ENCODE data around the gene CPB2. TPM values are rescaled to one million over a fixed set of nuclear protein-coding genes. Genes with fewer than 3 reads are reported as not detected.

CPB2 gene
- total RNA-seq, 1 donor from 2014 or later, result not detected

GRCh38 chr13:46038296-46038695 is 66.5 kb downstream of the CPB2 start:
- Histone ChIP-seq H3K9ac (ENCODE audit: low read depth in 1 of 3, low read length in 3 of 3) (no peak overlapping the region), H3K4me1 (ENCODE audit: control insufficient read depth in 3 of 3, insufficient read depth in 3 of 3, low read length in 3 of 3) (no peaks in the 10 kb centered on the region), H3K9me3 (ENCODE audit: control insufficient read depth in 3 of 3, low read length in 3 of 3) (no peaks in the 10 kb centered on the region), H3K4me3 (ENCODE audit: low read length in 3 of 3) (no peak overlapping the region), H3K27me3 (ENCODE audit: control insufficient read depth in 3 of 3, insufficient read depth in 3 of 3, low read length in 3 of 3) (no peaks in the 10 kb centered on the region), H3K27ac (ENCODE audit: low read depth, low read length) (no peak overlapping the region), H3K36me3 (ENCODE audit: control insufficient read depth in 3 of 3, insufficient read depth in 3 of 3, low read length in 3 of 3) (peaks cover 0 to 22% (median 14%) of the 10 kb centered on the region in 3 donors)

DNA sequence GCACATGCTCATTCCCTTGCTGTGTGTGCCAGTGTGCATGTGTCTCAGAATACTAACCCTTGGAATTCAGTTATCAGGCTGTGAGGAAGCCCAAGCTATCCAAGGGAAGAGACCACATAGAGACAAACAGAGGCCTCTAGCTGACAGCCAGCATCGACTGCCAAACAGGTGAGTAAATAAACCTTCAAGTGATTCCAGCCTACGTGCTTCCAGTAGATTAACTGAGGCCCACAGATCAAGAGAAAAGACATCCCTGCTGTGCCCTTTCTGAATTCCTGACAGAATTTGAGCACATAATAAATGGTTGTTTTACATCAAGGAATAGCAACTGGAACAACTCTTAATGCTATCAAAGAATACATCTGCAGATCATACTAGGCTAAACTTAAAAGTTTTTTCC is 69.8 kb downstream of the CPB2 start:
- Histone ChIP-seq H3K4me3 (ENCODE audit: low read length in 3 of 3) (no peak overlapping the region), H3K27ac (ENCODE audit: low read depth, low read length) (no peak overlapping the region), H3K36me3 (ENCODE audit: control insufficient read depth in 3 of 3, insufficient read depth in 3 of 3, low read length in 3 of 3) (peaks cover 0 to 18% (median 5%) of the 10 kb centered on the region in 3 donors), H3K27me3 (ENCODE audit: control insufficient read depth in 3 of 3, insufficient read depth in 3 of 3, low read length in 3 of 3) (no peaks in the 10 kb centered on the region), H3K9ac (ENCODE audit: low read depth in 1 of 3, low read length in 3 of 3) (no peak overlapping the region), H3K9me3 (ENCODE audit: control insufficient read depth in 3 of 3, low read length in 3 of 3) (peaks cover 0 to 3% (median 0%) of the 10 kb centered on the region in 3 donors), H3K4me1 (ENCODE audit: control insufficient read depth in 3 of 3, insufficient read depth in 3 of 3, low read length in 3 of 3) (no peaks in the 10 kb centered on the region)

GRCh38 chr13:46032341-46032740 is 72.5 kb downstream of the CPB2 start:
- Histone ChIP-seq H3K9ac (ENCODE audit: low read depth in 1 of 3, low read length in 3 of 3) (no peak overlapping the region), H3K4me1 (ENCODE audit: control insufficient read depth in 3 of 3, insufficient read depth in 3 of 3, low read length in 3 of 3) (no peaks in the 10 kb centered on the region), H3K27me3 (ENCODE audit: control insufficient read depth in 3 of 3, insufficient read depth in 3 of 3, low read length in 3 of 3) (no peaks in the 10 kb centered on the region), H3K4me3 (ENCODE audit: low read length in 3 of 3) (no peak overlapping the region), H3K9me3 (ENCODE audit: control insufficient read depth in 3 of 3, low read length in 3 of 3) (peaks cover 0 to 3% (median 0%) of the 10 kb centered on the region in 3 donors), H3K36me3 (ENCODE audit: control insufficient read depth in 3 of 3, insufficient read depth in 3 of 3, low read length in 3 of 3) (peaks cover 0 to 11% (median 0%) of the 10 kb centered on the region in 3 donors), H3K27ac (ENCODE audit: low read depth, low read length) (no peak overlapping the region)

- H3K9me3 ChIP-seq (ENCODE audit: control insufficient read depth in 3 of 3, low read length in 3 of 3), result peaks cover 0 to 3% (median 0%) of the 10 kb centered on the region in 3 donors
- H3K4me1 ChIP-seq (ENCODE audit: control insufficient read depth in 3 of 3, insufficient read depth in 3 of 3, low read length in 3 of 3), result no peaks in the 10 kb centered on the region
- H3K36me3 ChIP-seq (ENCODE audit: control insufficient read depth in 3 of 3, insufficient read depth in 3 of 3, low read length in 3 of 3), result peaks cover 0 to 11% (median 0%) of the 10 kb centered on the region in 3 donors
Measured at GRCh38 chr13:46031581-46032263, 73.1 kb downstream of the CPB2 start.

DNA sequence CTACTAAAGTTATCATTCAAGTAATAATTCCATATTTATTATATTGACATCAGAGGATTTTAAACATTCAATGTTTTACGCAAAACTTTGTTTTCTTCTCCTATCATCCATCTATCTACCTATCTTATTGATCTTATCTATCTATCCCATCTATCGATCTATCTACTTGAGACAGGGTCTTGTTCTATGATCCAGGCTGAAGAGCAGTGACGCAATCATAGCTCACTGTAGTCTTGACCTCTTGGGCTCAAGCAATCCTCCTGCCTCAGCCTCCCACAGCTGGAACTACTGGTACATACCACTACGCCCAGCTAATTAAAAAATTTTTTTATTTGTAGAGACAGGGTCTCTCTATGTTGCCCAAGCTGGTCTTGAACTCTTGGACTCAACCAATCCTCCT is 79.7 kb downstream of the CPB2 start:
- Histone ChIP-seq H3K4me1 (ENCODE audit: control insufficient read depth in 3 of 3, insufficient read depth in 3 of 3, low read length in 3 of 3) (peaks cover 0 to 2% (median 0%) of the 10 kb centered on the region in 3 donors), H3K27me3 (ENCODE audit: control insufficient read depth in 3 of 3, insufficient read depth in 3 of 3, low read length in 3 of 3) (no peaks in the 10 kb centered on the region), H3K27ac (ENCODE audit: low read depth, low read length) (no peak overlapping the region), H3K9me3 (ENCODE audit: control insufficient read depth in 3 of 3, low read length in 3 of 3) (no peaks in the 10 kb centered on the region), H3K4me3 (ENCODE audit: low read length in 3 of 3) (no peak overlapping the region), H3K36me3 (ENCODE audit: control insufficient read depth in 3 of 3, insufficient read depth in 3 of 3, low read length in 3 of 3) (peaks cover 0 to 4% (median 0%) of the 10 kb centered on the region in 3 donors), H3K9ac (ENCODE audit: low read depth in 1 of 3, low read length in 3 of 3) (no peak overlapping the region)

More at GRCh38 chr13:46031581-46032263, 73.1 kb downstream of the CPB2 start:
- no peak overlapping the region for H3K9ac ChIP-seq (ENCODE audit: low read depth in 1 of 3, low read length in 3 of 3)
- H3K27me3 ChIP-seq (ENCODE audit: control insufficient read depth in 3 of 3, insufficient read depth in 3 of 3, low read length in 3 of 3), result no peaks in the 10 kb centered on the region
- H3K27ac ChIP-seq (ENCODE audit: low read depth, low read length), result no peak overlapping the region
- H3K4me3 ChIP-seq (ENCODE audit: low read length in 3 of 3), result no peak overlapping the region

GRCh38 chr13:46022481-46022880 is 82.4 kb downstream of the CPB2 start:
- no peak overlapping the region for H3K9ac ChIP-seq (ENCODE audit: low read depth in 1 of 3, low read length in 3 of 3)
- no peaks in the 10 kb centered on the region for H3K9me3 ChIP-seq (ENCODE audit: control insufficient read depth in 3 of 3, low read length in 3 of 3)
- peaks cover 0 to 13% (median 8%) of the 10 kb centered on the region in 3 donors for H3K36me3 ChIP-seq (ENCODE audit: control insufficient read depth in 3 of 3, insufficient read depth in 3 of 3, low read length in 3 of 3)
- H3K27me3 ChIP-seq (ENCODE audit: control insufficient read depth in 3 of 3, insufficient read depth in 3 of 3, low read length in 3 of 3), result no peaks in the 10 kb centered on the region
- no peak overlapping the region for H3K27ac ChIP-seq (ENCODE audit: low read depth, low read length)
- H3K4me1 ChIP-seq (ENCODE audit: control insufficient read depth in 3 of 3, insufficient read depth in 3 of 3, low read length in 3 of 3), result peaks cover 0 to 2% (median 0%) of the 10 kb centered on the region in 3 donors
- no peak overlapping the region for H3K4me3 ChIP-seq (ENCODE audit: low read length in 3 of 3)

DNA sequence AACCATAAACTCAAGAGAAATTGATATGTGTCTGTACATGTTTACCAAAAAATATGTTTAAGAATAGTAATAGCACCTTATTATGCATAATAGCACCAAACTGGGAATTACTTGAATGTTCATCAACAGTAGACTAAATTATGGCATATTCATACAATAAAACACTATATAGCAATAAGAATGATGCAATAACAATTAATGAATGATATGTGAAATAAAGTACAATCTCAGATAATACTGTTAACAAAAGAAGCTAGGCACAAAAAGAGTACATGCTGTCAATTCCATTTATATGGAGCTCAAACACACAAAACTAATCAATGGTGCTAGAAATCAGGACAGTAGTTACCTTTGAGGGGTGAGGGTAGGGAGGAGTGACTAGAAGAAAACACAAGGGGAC is 88.6 kb downstream of the CPB2 start:
- Histone ChIP-seq H3K9ac (ENCODE audit: low read depth in 1 of 3, low read length in 3 of 3) (no peak overlapping the region), H3K4me1 (ENCODE audit: control insufficient read depth in 3 of 3, insufficient read depth in 3 of 3, low read length in 3 of 3) (no peaks in the 10 kb centered on the region), H3K9me3 (ENCODE audit: control insufficient read depth in 3 of 3, low read length in 3 of 3) (no peaks in the 10 kb centered on the region), H3K36me3 (ENCODE audit: control insufficient read depth in 3 of 3, insufficient read depth in 3 of 3, low read length in 3 of 3) (peaks cover 5 to 31% (median 23%) of the 10 kb centered on the region in 3 donors), H3K27me3 (ENCODE audit: control insufficient read depth in 3 of 3, insufficient read depth in 3 of 3, low read length in 3 of 3) (no peaks in the 10 kb centered on the region), H3K4me3 (ENCODE audit: low read length in 3 of 3) (no peak overlapping the region), H3K27ac (ENCODE audit: low read depth, low read length) (no peak overlapping the region)

- H3K9ac ChIP-seq (ENCODE audit: low read depth in 1 of 3, low read length in 3 of 3), result no peak overlapping the region
- H3K36me3 ChIP-seq (ENCODE audit: control insufficient read depth in 3 of 3, insufficient read depth in 3 of 3, low read length in 3 of 3), result peaks cover 5 to 31% (median 28%) of the 10 kb centered on the region in 3 donors
- no peak overlapping the region for H3K4me3 ChIP-seq (ENCODE audit: low read length in 3 of 3)
- H3K27ac ChIP-seq (ENCODE audit: low read depth, low read length), result no peak overlapping the region
- H3K4me1 ChIP-seq (ENCODE audit: control insufficient read depth in 3 of 3, insufficient read depth in 3 of 3, low read length in 3 of 3), result no peaks in the 10 kb centered on the region
- no peaks in the 10 kb centered on the region for H3K27me3 ChIP-seq (ENCODE audit: control insufficient read depth in 3 of 3, insufficient read depth in 3 of 3, low read length in 3 of 3)
- H3K9me3 ChIP-seq (ENCODE audit: control insufficient read depth in 3 of 3, low read length in 3 of 3), result no peaks in the 10 kb centered on the region
Measured at GRCh38 chr13:46015366-46015765, 89.5 kb downstream of the CPB2 start.

DNA sequence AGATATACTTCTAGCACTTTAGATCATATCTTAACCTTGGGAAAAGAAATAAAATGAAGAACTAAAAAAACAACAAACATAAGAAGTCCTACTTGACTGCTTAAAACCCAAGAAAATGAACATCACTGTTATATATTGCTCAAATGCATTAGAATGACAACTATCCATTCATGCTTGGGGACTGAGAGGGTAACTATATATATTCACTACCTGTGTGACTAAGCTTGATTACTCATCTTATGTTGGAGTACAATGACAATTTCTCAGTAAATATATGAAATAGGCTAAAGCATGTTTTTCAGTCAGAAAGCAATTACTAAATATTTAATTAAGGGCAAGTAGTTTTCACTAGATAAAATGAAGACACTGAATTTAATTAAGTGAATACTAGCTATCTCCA is 92.4 kb downstream of the CPB2 start:
- Histone ChIP-seq H3K27ac (ENCODE audit: low read depth, low read length) (no peak overlapping the region), H3K4me1 (ENCODE audit: control insufficient read depth in 3 of 3, insufficient read depth in 3 of 3, low read length in 3 of 3) (no peaks in the 10 kb centered on the region), H3K4me3 (ENCODE audit: low read length in 3 of 3) (no peak overlapping the region), H3K9me3 (ENCODE audit: control insufficient read depth in 3 of 3, low read length in 3 of 3) (no peaks in the 10 kb centered on the region), H3K36me3 (ENCODE audit: control insufficient read depth in 3 of 3, insufficient read depth in 3 of 3, low read length in 3 of 3) (peaks cover 11 to 35% (median 22%) of the 10 kb centered on the region in 3 donors), H3K27me3 (ENCODE audit: control insufficient read depth in 3 of 3, insufficient read depth in 3 of 3, low read length in 3 of 3) (no peaks in the 10 kb centered on the region), H3K9ac (ENCODE audit: low read depth in 1 of 3, low read length in 3 of 3) (no peak overlapping the region)

DNA sequence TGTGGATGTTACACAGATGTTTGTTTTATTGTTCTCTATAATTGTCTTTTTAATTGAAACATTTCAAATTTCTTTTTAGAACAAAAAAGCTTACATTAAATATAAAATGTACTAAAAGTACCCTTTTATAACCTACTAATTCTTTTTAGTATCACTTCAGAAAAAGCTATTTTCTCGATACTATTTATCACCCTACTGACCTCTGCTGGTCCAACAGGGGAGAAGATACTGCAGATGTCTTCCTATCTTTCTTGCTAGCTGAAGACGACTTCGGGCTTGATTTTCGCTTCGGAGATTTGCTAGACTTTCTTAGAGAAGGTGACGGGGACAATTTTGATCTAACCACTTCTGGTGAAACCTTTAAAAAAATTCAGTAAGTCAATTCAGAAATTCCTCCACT is 94.7 kb downstream of the CPB2 start:
- Histone ChIP-seq H3K27me3 (ENCODE audit: control insufficient read depth in 3 of 3, insufficient read depth in 3 of 3, low read length in 3 of 3) (no peaks in the 10 kb centered on the region), H3K36me3 (ENCODE audit: control insufficient read depth in 3 of 3, insufficient read depth in 3 of 3, low read length in 3 of 3) (peaks cover 8 to 28% (median 11%) of the 10 kb centered on the region in 3 donors)

More for the DNA sequence above, 94.7 kb downstream of the CPB2 start:
- no peaks in the 10 kb centered on the region for H3K9me3 ChIP-seq (ENCODE audit: control insufficient read depth in 3 of 3, low read length in 3 of 3)
- no peak overlapping the region for H3K9ac ChIP-seq (ENCODE audit: low read depth in 1 of 3, low read length in 3 of 3)
- H3K4me3 ChIP-seq (ENCODE audit: low read length in 3 of 3), result no peak overlapping the region
- H3K27ac ChIP-seq (ENCODE audit: low read depth, low read length), result no peak overlapping the region
- H3K4me1 ChIP-seq (ENCODE audit: control insufficient read depth in 3 of 3, insufficient read depth in 3 of 3, low read length in 3 of 3), result no peaks in the 10 kb centered on the region

Measured in skeletal muscle tissue (tissue), 4 donors.